GM21515 (cell line): ENCODE measurements around the gene CYP2E1.
"Not testable (repeated sequence)": the region's sequence is repeated elsewhere in the genome, so short reads cannot be mapped to it uniquely, and the experiment has no call there.

Experiments
- ATAC-seq: cut with Tn5 transposase; IDR thresholded peaks from one replicate; pipeline ENCODE4 v1.9.1; 2021; ENCODE audit not compliant: unreplicated experiment

The CYP2E1 gene

DNA sequence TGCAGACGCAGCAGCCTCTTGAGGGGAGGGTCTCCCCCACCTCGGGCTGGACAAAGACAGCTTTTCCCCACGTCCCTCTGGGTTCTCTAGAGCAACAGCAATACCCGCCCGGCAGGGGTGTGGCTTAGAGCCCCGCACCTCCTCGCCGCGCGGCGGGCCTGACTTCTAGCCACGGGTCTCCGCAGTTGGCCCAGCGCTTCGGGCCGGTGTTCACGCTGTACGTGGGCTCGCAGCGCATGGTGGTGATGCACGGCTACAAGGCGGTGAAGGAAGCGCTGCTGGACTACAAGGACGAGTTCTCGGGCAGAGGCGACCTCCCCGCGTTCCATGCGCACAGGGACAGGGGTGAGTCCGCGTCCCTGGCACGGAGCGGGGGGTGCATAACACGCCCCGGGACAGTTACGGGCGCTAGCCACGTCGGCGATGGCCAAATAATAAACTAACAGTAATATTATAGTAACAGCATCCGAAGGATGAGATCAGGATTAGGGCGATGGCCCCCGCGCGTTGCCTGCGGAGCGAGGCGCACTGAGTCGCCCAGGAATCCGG lies 1.2 kb downstream of the CYP2E1 start:
- no peak for ATAC-seq

- no peak for ATAC-seq
Observed at GRCh38 chr10:133528845-133529575, 1.8 kb downstream of the CYP2E1 start.

DNA sequence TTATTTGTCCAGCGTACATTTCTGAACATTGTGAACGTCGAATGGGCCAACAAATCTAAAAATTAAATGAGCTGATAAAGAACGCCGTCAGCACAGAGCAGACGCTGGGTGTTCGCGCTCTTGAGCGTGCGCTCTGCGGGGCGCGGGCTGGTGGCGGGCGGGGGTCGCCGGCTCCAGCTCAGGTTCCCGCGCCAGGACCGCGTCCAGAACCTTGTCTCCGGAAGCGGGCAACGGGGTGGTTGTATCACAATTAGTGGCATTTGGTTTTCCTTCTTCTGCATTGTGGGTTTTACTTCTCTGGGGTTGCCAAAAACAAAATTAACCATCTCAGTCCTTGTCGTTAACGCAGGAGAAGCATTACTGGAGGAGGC lies 2.4 kb downstream of the CYP2E1 start:
- no peak for ATAC-seq

DNA sequence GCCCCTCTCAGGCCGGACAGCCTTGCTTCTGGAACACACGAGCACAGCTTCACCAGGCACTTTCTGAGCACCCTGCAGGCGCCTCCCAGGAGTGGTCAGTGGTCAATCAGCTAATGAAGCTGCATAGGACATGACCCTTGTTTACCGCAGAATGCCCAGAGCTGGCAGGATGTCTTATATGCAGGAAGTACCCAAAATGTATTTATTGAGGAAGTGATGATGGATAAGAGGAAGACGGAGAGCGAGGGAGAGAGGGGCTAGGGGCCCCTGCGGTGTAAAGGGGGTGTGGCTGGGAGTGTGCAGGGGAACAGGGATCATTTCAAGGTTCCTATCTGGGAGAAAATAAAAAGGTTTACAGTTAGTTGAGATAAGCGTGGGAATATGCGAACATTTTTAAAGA lies 3.3 kb downstream of the CYP2E1 start:
- ATAC-seq: no peak

- ATAC-seq: no peak
Observed at GRCh38 chr10:133532871-133533270, 5.7 kb downstream of the CYP2E1 start.

- ATAC-seq: no peak
Observed at GRCh38 chr10:133534417-133534816, 7.3 kb downstream of the CYP2E1 start.

DNA sequence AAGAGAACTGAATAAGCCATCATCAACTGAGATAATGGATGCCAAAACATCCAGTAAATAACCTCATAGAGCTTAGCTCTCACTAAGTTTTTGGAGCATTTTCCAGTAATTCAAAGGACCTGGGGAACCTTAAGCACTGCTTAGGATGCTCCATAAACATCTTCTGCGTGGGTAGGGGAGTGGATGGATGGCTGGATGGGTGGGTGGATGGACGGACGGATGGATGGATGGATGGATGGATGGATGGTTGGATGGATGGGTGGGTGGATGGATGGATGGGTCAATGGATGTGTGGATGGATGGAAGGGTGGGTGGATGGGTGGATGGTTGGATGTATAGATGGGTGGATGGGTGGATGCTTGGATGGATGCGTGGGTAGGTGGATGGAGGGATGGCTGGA lies 9.0 kb downstream of the CYP2E1 start:
- no peak for ATAC-seq

DNA sequence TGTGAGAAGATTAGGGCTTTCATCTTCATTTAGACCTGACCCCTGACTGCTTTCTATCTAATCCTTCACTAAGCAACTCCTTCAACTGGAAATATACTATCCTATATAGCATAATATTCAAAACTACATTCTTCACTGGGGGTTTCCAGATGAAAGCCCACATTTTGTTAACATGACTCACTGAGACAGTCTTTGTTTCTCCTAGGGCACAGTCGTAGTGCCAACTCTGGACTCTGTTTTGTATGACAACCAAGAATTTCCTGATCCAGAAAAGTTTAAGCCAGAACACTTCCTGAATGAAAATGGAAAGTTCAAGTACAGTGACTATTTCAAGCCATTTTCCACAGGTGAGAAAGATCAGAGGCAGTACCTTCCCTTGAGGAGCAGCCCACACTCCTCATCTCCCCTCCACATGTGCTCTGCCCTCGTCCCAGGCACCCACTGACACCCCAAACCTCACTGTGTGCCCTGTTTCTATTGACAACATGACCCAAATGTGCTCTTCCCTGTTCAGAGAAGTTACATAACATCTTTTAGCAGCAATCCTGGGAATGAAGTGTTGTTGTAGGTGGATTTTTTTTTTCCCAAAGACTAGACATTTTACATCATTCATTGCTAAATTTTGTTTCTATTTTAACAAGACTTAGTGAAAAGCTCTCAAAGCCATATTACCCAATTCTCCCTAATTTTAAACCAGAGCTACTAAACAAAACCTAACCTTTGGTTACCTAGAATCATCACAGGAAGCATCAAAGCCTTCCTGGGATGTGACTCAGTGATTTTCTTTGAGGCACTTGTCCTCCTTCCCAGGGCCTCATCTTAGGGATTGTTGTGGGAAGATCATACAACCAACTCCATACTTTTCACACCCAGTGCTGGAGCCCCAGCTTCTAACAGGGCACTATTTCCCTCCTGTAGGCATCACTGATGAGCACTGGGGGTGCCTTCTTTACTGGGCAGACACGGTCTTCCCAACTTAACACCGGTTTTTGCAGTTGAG lies 10.7 kb downstream of the CYP2E1 start:
- ATAC-seq: no peak

DNA sequence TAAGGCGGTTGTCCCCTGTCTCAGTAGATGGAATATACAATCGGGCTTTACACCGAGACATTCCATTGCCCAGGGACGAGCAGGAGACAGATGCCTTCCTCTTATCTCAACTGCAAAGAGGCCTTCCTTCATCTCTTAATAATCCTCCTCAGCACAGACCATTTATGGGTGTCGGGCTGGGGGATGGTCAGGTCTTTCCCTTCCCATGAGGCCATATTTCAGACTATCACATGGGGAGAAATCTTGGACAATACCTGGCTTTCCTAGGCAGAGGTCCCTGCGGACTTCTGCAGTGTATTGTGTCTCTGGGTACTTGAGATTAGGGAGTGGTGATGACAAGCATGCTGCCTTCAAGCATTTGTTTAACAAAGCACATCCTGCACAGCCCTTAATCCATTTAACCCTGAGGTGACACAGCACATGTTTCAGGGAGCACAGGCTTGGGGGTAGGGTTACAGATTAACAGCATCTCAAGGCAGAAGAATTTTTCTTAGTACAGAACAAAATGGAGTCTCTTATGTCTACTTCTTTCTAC lies 14.3 kb downstream of the CYP2E1 start:
- not testable (repeated sequence) for ATAC-seq

- ATAC-seq: no peak
Observed at GRCh38 chr10:133544506-133544905, 17.3 kb downstream of the CYP2E1 start.

- no peak for ATAC-seq
Observed at GRCh38 chr10:133554600-133554999, 27.4 kb downstream of the CYP2E1 start.

DNA sequence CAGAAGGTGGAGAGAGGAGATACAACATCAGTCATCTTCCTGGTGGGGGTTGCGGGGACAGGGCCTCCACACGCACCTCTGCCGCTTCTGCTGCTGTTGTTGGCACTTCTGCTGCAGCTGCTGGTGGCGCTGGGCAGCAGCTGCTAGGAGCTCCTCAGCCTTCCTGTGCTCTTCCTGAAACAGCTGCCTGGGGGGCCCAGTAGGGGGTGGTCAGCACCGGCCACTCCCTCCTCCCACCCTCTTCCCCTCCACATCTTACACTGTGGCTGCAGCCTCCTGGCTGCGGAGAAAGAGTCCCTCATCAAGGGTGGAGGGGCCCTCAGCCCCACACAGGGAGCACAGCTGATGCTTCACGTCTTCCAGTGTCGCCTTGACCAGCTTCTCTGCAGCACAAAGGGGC lies 28.4 kb downstream of the CYP2E1 start:
- no peak for ATAC-seq

DNA sequence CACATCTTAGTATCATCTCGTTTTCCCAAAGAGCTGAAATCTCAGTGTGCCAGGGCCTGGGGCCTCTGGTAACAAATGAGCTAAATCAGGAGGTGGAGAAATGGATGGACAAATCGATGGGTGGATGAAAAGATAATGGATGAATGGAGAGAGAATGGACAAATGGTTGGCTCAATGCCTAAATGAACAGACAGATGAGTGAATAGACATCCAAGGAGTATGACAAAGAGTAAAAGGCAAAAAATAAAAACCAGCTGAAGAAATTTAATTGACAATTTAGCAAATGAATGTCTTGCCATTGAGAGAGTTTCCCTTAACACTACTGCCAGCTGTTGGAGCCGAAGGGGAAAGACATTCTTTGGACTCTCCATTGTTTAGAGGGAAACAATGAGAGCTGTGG lies 30.2 kb downstream of the CYP2E1 start:
- ATAC-seq: no peak

- ATAC-seq: no peak
Observed at GRCh38 chr10:133559216-133559615, 32.1 kb downstream of the CYP2E1 start.

- ATAC-seq: no peak
Observed at GRCh38 chr10:133564816-133565215, 37.7 kb downstream of the CYP2E1 start.

- ATAC-seq: no peak
Observed at GRCh38 chr10:133565441-133566294, 38.5 kb downstream of the CYP2E1 start, which contains the start of gene SYCE1. TSS of gene SYCE1 (minus strand) at chr10:133565583. CDS start at chr10:133565529, 54 bp downstream.

DNA sequence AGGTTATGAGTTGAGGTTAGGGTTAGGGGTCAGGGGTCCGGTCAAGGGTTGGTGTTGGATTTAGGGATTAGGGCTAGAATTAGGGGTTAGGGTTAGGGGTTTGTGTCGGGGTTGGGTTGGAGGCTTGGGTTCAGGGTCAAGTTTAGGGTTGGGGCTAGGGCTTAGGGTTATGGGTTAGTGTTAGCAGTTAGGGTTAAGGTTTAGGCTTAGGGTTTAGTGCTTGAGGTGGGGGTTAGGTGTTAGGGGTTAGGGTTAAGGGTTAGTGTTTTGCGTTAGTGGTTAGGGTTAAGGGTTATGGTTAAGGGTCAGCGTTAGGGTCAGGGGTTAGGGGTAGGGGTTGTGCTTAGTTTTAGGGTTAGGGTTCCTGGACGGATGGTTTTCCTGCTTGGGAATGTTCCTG lies 40.0 kb downstream of the CYP2E1 start:
- ATAC-seq: no peak

DNA sequence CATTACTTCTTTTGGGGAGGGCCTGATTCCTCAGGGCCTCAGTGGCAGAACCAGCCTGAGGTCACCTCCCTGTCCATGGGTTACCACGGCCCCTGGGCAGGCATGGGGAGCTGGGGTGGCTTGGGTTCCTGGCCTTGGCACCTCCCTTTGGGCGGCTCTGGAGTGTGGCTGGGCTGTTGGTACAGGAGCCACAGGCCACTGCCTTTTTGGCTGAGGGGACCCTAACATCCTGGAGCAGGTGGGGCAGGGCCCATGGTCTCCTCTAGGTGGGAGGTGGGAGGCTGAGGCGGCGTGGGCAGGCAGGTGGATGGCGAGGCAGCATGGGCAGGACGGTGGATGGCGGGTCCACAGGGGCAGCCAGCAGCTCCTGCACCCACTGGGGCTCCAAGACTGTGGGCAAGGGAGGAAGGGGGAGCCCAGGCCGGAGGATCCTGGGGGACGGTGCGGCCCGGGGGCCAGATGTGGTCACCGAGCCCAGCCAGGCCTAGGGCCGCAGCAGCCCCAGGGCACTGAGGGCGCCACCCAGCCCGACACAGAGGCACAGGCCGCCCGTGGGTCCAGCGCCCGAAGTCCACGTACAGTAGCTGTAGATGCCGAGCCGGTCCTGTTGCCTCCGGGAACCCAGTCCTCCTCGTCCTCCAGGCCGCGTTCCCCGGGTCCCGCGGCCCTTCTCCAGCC lies 40.6 kb downstream of the CYP2E1 start:
- no peak for ATAC-seq

DNA sequence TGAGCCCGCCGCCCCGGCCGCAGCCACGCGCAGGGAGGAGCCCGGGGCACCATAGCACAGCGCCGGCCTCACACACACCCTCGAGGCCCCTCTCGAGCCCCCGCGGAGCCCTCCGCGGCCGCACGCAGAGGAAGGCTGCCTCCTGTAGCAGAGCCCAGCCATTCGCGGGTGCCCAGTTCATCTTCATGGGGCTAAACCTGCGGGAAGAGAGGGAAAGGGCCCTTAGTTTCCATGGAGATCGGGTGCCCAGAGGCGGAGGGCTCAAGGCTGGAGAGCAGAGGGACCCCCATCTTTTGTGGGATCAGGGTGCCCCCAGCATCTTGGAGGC lies 41.1 kb downstream of the CYP2E1 start:
- ATAC-seq: no peak
